ENCODE measurements around the gene TMCC1.

Gene TMCC1

GRCh38 chr3:129936757-129937156, 43.2 kb upstream of the TMCC1 start:
- ChIA-PET POLR2A (no interaction called here), CTCF (no interaction called here)
- TF ChIP-seq, protein P1, sequence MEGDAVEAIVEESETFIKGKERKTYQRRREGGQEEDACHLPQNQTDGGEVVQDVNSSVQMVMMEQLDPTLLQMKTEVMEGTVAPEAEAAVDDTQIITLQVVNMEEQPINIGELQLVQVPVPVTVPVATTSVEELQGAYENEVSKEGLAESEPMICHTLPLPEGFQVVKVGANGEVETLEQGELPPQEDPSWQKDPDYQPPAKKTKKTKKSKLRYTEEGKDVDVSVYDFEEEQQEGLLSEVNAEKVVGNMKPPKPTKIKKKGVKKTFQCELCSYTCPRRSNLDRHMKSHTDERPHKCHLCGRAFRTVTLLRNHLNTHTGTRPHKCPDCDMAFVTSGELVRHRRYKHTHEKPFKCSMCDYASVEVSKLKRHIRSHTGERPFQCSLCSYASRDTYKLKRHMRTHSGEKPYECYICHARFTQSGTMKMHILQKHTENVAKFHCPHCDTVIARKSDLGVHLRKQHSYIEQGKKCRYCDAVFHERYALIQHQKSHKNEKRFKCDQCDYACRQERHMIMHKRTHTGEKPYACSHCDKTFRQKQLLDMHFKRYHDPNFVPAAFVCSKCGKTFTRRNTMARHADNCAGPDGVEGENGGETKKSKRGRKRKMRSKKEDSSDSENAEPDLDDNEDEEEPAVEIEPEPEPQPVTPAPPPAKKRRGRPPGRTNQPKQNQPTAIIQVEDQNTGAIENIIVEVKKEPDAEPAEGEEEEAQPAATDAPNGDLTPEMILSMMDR (IDR thresholded peaks at IDR 0.05; ENCODE audit: control extremely low read depth, extremely low read depth, low read depth, missing control alignments): no peak
- DNase-seq (ENCODE audit: extremely low spot score): no peak

GRCh38 chr3:129934234-129935123, 41.0 kb upstream of the TMCC1 start:
- POLR2A ChIA-PET: no interaction called here
- peak; percentile 59 for DNase-seq (ENCODE audit: extremely low spot score)
- TF ChIP-seq, protein P1 (IDR thresholded peaks at IDR 0.05; ENCODE audit: control extremely low read depth, extremely low read depth, low read depth, missing control alignments): peak; percentile 93
- CTCF ChIA-PET: interaction anchor here (0.8 to 2.4 kb wide), 26 partner anchors 9 to 604 kb away, joined by 3 to 14 read pairs (median 4); no protein-coding TSS in a partner anchor

DNA sequence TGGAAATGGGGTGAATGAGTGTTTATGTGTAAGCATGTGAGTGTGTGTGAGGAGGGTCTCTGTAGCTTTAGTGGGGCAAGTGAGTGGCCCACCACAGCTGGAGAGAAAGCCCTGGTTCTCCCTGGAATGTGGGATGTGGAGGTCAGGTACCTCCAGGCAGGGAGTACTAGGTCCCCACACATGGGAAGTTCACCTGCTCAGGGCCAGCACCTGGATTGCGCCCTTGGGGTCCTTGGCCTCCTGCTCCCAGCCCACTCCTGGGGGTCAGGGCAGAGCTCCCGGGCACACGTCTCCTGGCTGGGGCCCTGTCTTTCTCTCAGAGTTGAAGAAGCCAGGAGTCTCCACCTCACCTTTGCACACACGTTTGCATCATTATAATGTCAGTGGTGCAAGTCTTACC, 40.0 kb upstream of the TMCC1 start:
- ChIA-PET POLR2A (no interaction called here), CTCF (interaction anchor here (0.8 to 2.0 kb wide), 23 partner anchors 9 to 603 kb away, joined by 3 to 14 read pairs (median 4); no protein-coding TSS in a partner anchor)
- no peak for DNase-seq (ENCODE audit: extremely low spot score)
- TF ChIP-seq, protein P1 (IDR thresholded peaks at IDR 0.05; ENCODE audit: control extremely low read depth, extremely low read depth, low read depth, missing control alignments): no peak

- ChIA-PET POLR2A (no interaction called here), CTCF (interaction anchor here (0.8 to 4.3 kb wide), 4 partner anchors 9 to 419 kb away, joined by 3 to 22 read pairs (median 3); no protein-coding TSS in a partner anchor)
- DNase-seq (ENCODE audit: extremely low spot score): no peak
- TF ChIP-seq, protein P1 (IDR thresholded peaks at IDR 0.05; ENCODE audit: control extremely low read depth, extremely low read depth, low read depth, missing control alignments): no peak
Measured at GRCh38 chr3:129929383-129929782, 35.9 kb upstream of the TMCC1 start.

- CTCF ChIA-PET: interaction anchor here (0.9 to 4.3 kb wide), 3 partner anchors 11 to 15 kb away, joined by 3 to 22 read pairs (median 4); no protein-coding TSS in a partner anchor
- POLR2A ChIA-PET: no interaction called here
- TF ChIP-seq, protein P1 (IDR thresholded peaks at IDR 0.05; ENCODE audit: control extremely low read depth, extremely low read depth, low read depth, missing control alignments): no peak
- no peak for DNase-seq (ENCODE audit: extremely low spot score)
Measured at GRCh38 chr3:129927072-129927471, 33.6 kb upstream of the TMCC1 start.

DNA sequence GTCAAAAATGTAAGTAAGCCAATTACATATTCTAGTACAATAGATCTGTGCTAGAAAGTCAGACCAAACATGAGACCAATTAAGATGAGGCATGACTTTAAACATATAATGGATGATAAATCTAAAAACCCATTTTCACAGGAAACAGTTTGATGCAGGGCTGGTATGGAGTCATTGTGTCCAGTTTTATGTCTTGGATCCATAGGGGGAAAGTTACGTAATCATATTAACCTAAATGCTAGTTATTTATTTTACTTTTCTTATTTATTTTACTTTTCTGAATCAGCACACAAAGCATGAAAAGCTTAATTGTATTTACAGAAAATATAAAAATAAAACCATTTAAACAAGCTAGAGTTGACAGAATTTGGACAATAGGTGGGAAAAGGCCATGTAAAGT, 26.3 kb upstream of the TMCC1 start:
- TF ChIP-seq, protein P1 (IDR thresholded peaks at IDR 0.05; ENCODE audit: control extremely low read depth, extremely low read depth, low read depth, missing control alignments): no peak
- POLR2A ChIA-PET: no interaction called here
- CTCF ChIA-PET: interaction anchor here (0.9 to 2.0 kb wide), 5 partner anchors 10 to 95 kb away, joined by 3 to 6 read pairs (median 3); no protein-coding TSS in a partner anchor
- no peak for DNase-seq (ENCODE audit: extremely low spot score)
